Ammon's horn (tissue), 1 donor: ENCODE measurements around the gene DCAF8L2.
"Not testable (repeated sequence)": the region's sequence is repeated elsewhere in the genome, so short reads cannot be mapped to it uniquely, and the experiment has no call there.

Experiments used
- DNase-seq: peaks from one replicate; pipeline ENCODE4 v3.0.0-alpha.2; 2016; ENCODE audit warnings: low spot score

The DCAF8L2 gene

GRCh38 chrX:27590044-27590443 is at the start of gene DCAF8L2:
Gene DCAF8L2, plus strand, starts transcription at chrX:27590344. Its CDS starts 156,552 bp downstream, at chrX:27746896.
- DNase-seq = no peak

- not testable (repeated sequence) for DNase-seq
Observed at GRCh38 chrX:27541161-27541560, 49.0 kb upstream of the DCAF8L2 start.

- no peak for DNase-seq
Observed at GRCh38 chrX:27548624-27549023, 41.5 kb upstream of the DCAF8L2 start.

- no peak for DNase-seq
Observed at GRCh38 chrX:27549688-27550087, 40.5 kb upstream of the DCAF8L2 start.

GRCh38 chrX:27555514-27555913 is 34.6 kb upstream of the DCAF8L2 start:
- DNase-seq = peak; percentile 3

GRCh38 chrX:27565992-27566391 is 24.2 kb upstream of the DCAF8L2 start:
- no peak for DNase-seq

- no peak for DNase-seq
Observed at GRCh38 chrX:27571164-27571563, 19.0 kb upstream of the DCAF8L2 start.

GRCh38 chrX:27575565-27575964 is 14.6 kb upstream of the DCAF8L2 start:
- no peak for DNase-seq

- DNase-seq = no peak
Observed at GRCh38 chrX:27583976-27584375, 6.2 kb upstream of the DCAF8L2 start.

GRCh38 chrX:27591938-27592337 is 1.8 kb downstream of the DCAF8L2 start:
- DNase-seq = no peak

- no peak for DNase-seq
Observed at GRCh38 chrX:27597508-27597907, 7.4 kb downstream of the DCAF8L2 start.

- DNase-seq = no peak
Observed at GRCh38 chrX:27598312-27598711, 8.2 kb downstream of the DCAF8L2 start.

GRCh38 chrX:27599928-27600327 is 9.8 kb downstream of the DCAF8L2 start:
- DNase-seq = no peak

GRCh38 chrX:27600686-27601085 is 10.5 kb downstream of the DCAF8L2 start:
- no peak for DNase-seq

GRCh38 chrX:27608671-27609070 is 18.5 kb downstream of the DCAF8L2 start:
- no peak for DNase-seq

GRCh38 chrX:27619459-27619858 is 29.3 kb downstream of the DCAF8L2 start:
- no peak for DNase-seq

- no peak for DNase-seq
Observed at GRCh38 chrX:27619975-27620374, 29.8 kb downstream of the DCAF8L2 start.

- DNase-seq = no peak
Observed at GRCh38 chrX:27622883-27623282, 32.7 kb downstream of the DCAF8L2 start.

- no peak for DNase-seq
Observed at GRCh38 chrX:27626066-27626465, 35.9 kb downstream of the DCAF8L2 start.

- no peak for DNase-seq
Observed at GRCh38 chrX:27633328-27633727, 43.2 kb downstream of the DCAF8L2 start.

GRCh38 chrX:27656581-27656980 is 66.4 kb downstream of the DCAF8L2 start:
- DNase-seq = no peak

GRCh38 chrX:27660878-27661277 is 70.7 kb downstream of the DCAF8L2 start:
- no peak for DNase-seq

- DNase-seq = no peak
Observed at GRCh38 chrX:27671234-27671633, 81.1 kb downstream of the DCAF8L2 start.

GRCh38 chrX:27674491-27674890 is 84.3 kb downstream of the DCAF8L2 start:
- no peak for DNase-seq

- no peak for DNase-seq
Observed at GRCh38 chrX:27675493-27675892, 85.3 kb downstream of the DCAF8L2 start.
